ENCODE measurements around the gene ILKAP.

Gene ILKAP

DNA sequence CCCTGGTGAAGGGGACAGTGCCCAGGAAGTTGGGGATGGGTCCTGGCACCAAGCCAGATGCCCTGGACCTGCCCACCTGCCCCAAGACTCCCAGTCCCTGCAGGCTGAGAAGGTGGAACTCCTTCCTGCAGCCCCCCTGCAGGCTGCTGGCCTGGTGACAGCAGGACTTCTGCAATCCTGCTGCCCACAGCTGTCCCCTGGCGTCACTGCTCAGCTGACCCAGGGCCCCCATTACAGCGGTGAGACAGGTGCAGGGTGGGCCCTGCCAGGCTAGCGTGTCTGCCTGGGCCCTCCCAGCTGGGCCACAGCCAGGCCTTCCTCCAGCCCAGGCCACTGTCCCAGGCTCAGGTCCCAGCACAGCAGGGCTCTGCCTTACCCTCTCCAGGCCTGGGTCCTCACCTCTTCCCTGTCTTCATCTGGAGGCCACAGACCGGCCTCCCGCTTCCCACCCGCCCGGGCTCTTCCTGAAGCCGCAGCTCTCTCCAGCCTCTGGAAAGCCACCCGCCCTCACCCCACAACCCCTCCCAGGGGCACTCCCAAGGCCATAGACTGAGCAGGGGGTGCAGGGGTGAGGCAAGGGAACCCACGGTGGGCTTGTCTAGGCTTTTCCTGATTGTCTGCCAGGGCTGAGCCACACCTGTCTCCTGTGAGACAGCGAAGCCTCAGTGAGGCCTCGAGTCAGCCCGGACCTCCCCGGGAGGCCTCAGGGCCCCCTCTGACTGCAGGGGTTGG lies 53.5 kb downstream of the ILKAP start:
- DNase-seq: no peak

DNA sequence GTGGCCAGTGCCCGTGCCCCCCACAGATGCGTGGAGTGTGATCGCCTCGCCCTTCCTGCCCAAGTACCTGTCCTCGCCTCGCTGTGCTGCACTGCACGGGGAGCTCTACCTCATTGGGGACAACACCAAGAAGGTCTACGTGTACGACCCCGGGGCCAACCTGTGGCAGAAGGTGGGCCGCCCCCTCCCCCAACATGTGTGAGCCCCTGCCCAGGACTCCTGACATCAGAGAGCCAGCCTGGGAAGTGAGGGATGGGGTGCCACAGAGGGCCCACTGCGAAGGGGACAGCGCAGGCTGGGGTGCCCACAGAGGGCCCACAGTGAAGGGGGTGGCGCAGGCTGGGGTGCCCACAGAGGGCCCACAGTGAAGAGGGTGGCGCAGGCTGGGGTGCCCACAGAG lies 54.5 kb downstream of the ILKAP start:
- no peak for DNase-seq

DNA sequence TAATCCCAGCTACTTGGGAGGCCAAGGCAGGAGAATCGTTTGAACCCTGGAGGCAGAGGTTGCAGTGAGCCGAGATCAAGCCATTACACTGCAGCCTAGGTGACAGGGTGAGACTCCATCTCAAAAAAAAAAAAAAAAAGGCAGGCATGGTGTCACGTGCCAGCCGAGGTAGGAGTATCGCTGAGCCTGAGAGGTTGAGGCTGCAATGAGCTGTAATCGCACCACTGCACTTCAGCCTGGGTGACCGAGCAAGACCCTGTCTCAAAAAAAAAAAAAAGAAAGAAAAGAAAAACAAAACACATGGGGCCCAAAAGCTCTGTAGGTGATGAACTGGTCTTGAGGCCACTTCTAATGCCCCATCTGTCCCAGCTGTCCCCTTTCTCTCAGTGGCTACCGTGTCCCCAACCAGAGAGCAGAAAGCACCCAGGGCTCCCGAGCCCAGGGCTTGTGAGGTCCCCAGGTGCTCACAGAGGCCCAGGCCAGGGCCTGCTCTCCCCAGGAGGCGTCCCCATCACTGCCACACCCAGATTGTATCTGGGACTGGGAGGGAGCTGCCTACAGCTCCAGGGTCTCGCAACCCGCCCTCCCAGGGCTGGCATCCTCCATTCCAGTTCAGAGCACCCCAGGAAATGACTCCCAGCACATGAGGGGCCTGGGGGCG lies 56.5 kb downstream of the ILKAP start:
- DNase-seq: no peak

DNA sequence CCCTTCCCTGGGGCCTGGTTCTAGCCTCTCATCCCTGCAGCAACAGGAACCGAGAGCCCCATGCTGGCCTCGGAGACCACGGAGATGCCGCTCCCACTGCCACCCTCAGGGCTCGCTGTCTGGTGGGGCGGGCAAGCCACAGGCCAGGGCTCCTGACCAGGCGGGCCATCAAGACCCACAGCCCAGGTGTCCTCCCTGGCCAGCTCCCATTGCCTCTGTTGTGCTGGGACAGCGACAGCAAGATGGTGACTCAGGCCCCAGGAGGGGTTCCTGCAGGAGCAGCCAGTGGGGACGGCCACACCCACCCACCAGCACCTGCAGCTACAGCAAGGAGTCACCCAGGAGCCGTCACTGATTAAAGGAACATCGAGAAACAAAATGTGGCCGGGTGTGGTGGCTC lies 57.6 kb downstream of the ILKAP start:
- no peak for DNase-seq

DNA sequence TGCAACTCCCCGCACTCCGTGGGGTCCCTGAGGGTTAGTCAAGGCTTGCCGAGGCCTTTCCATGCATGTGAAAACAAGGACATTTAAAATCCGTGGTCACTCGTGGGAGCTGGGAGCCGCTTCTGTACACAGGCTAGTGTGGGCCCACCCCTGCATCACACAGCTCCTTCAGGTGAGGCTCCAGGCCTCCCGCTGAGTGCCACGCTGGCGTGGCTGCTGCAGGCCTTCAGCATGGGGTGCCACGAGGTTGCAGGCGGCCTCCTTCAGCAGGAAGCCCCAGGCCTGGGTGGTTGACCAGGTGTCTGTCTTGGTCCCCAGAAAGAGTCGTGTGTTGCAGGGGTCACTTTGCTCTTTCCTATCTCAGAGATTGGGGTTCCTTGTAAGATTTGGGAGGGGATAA lies 58.4 kb downstream of the ILKAP start:
- DNase-seq: no peak

DNA sequence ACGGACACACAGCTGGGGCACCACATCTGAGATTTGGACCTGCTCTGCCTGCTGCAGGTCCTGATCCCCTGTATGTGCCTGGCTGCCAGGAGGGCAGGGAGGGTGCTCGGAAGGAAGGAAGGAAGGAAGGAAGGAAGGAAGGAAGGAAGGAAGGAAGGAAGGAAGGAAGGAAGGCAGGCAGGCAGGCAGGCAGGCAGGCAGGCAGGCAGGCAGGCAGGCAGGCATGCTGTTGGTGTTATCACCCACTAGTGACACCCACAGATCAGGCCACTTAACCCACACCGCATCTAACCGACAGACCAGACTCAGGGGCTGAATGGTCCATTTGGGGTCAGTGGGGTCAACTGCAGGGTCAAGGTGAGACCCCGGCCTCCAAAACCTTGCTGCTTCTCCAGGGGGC lies 59.2 kb downstream of the ILKAP start:
- no peak for DNase-seq

DNA sequence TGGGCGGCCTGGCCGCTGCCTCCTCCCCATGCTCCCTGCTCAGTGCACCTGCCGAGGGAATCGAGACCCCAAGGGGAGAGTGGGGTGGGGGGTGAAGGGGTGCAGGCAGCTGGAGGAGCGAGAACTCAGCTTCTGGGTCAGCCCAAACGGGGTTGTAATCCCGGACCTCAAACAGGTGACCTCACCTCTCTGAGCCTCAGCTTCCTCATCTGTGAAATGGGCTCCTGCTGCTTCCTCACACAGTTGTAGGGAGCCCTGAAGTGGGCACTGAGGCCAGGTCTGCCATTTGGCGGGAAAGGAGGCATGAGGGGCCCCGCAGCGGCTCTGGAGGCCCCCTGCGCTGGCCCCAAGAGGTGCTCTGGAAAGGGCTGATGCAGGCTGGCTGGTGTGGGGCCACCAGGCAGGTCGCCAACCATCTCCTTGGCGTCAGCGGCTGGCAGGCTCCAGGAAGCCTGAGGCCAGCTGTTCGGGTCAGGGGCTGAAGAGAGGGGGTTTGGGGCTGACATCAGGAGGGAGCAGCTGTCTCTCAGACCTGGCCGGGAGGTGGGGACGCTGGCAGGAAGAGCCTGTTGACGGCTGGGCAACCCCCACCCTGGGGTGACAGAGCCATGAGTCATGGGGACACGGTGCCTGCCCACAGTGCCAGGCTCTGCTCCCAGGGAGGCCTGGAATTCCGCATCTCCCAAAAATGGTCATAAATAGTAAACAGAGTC lies 60.1 kb downstream of the ILKAP start:
- no peak for DNase-seq

DNA sequence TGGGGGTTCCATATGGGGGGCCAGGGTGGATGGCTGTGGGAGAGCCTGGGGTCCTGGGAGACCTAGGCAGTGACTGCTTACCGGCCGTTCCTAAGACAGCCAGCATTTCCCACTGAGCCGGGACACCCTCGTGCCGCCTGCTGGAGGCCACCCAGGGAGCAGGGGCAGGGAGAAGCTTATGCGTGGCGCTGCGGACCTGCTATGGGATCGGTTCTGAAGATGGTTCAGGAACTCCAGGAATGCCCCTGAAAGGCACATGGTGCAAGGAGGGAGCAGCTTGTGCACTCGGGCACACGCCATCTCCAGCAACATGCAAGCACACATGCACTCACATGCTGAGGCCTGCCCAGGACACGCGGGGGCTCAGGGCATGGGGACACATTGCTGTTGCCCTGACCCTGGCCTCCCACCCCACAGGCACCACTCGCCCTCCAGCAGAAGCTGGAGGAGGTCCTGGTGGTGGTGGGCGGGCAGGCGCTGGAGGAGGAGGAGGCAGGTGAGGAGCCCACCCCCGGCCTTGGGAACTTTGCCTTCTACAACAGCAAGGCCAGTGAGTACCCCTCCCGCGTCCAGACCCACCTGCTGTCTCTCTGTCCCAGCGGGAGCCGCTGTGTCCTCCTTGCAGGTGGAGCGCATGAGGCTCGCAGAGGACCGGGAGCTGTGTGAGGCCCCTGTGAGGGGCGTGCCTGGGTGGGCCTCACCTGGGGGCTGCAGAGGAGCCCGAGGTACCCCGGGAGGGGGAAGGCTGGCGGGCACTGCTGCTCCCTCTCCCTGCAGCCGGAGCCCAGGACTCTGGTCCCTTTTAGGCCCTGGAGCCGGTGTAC lies 60.9 kb downstream of the ILKAP start:
- no peak for DNase-seq

DNA sequence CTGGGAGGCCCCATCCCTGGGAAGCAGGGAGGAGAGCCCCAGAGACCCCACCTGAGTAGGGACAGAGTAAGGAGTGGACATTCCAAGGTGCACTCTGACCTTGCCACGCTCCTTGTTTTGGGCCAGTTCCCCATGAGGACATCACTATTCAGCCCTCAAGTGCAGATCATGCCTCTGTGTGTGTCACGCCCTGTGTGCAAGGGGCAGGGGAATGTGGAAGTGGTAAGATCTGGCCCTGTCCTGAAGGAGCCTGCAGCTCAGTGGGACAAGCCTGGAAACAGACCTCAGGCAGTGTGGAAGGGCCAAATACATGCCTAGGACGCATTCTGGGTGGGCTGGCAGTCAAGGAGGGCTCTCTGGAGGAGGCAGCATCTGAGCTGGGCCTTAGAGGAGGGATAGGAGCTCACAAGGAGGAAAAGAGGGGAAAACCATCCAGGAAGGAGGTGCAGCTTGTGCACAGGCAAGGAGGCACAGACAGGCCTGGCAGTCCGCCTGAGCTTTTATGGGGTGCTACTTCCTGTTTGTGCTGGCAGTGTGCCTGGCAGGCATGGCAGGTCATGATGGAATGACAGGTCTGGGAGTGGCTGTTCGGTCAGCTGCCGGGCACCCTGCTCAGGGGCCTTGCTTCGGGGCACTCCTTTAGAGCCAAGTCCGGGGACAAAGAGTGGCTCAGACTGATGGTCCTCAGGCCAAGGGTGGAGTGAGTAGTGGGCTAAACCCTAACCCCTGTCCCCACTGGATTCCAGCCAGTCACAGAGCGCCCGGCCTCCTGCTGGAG lies 61.8 kb downstream of the ILKAP start:
- DNase-seq: peak; percentile 26

DNA sequence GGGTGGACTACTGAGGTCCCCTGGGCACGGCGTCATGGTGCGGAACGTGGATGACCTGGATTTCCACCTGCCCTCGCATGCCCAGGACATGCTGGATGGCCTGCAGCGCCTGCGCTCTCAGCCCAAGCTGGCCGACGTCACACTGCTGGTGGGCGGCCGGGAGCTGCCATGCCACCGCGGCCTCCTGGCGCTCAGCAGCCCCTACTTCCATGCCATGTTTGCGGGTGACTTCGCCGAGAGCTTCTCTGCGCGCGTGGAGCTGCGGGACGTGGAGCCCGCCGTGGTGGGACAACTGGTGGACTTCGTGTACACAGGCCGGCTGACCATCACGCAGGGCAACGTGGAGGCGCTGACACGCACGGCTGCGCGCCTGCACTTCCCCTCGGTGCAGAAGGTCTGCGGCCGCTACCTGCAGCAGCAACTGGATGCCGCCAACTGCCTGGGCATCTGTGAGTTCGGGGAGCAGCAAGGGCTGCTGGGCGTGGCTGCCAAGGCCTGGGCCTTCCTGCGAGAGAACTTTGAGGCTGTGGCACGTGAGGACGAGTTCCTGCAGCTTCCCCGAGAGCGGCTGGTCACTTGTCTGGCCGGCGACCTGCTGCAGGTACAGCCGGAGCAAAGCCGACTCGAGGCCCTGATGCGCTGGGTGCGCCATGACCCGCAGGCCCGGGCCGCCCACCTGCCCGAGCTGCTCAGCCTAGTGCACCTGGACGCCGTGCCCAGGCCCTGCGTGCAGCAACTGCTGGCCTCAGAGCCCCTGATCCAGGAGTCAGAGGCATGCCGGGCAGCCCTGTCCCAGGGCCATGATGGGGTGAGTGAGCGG lies 62.6 kb downstream of the ILKAP start:
- no peak for DNase-seq

DNA sequence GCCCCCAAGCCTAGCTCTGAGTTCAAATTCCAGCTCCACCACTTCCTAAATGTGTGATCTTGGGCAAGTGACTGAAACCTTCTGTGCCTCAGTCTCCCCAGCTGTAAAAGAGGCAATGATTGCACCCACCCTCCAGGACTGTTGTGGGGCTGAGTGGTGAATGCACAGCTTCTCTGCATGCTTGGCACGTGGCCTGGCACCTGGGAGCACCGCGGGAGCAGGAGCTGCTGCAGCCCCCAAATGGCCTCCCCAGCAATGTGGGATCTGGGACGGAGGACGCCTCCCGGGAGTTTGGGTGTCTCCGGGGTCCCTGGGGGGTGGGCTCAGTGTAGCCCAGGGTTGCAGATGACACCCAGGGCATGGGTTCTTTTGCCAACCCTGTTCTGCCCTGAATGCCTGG lies 63.5 kb downstream of the ILKAP start:
- DNase-seq: no peak

DNA sequence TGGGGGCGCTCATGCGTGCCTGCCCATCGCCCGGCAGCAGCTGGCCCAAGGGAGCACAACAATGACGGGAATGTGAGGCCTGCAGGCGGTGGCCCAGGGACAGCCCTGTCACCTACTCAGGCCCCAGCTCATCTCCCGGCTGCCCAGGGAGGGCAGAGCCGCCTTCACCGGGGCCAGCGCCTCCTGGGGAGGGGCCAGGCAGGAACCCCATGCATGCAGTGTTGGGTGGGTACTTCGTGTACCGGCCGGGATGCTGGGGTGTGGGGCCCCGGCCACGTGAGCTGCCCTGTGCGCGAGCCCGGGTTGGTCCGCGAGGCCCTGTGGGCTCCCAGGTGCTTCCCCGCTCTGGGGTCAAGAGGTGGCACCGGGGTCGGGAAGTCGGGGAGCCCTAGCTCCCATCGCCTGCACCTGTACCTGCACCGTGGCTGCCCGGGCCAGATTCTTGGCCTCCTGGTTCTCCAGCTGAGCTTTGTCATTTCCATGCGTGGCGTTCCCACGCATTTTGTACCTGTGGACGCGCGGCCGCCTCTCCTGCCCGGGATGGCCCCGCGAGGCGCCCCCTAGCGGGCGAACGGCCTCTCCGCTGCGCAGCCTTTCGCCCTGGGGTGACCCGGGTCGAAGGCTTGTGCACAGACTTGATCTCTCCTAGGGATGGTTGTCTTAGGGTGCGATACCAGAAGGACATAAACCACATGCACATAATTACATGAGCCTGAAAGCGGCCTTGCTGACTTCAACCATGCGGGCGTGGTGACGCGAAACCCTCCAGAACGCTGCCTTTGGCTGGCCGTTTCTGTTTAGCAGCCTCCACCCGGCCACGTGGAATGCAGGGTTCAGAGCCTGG lies 64.1 kb downstream of the ILKAP start:
- peak; percentile 47 for DNase-seq

DNA sequence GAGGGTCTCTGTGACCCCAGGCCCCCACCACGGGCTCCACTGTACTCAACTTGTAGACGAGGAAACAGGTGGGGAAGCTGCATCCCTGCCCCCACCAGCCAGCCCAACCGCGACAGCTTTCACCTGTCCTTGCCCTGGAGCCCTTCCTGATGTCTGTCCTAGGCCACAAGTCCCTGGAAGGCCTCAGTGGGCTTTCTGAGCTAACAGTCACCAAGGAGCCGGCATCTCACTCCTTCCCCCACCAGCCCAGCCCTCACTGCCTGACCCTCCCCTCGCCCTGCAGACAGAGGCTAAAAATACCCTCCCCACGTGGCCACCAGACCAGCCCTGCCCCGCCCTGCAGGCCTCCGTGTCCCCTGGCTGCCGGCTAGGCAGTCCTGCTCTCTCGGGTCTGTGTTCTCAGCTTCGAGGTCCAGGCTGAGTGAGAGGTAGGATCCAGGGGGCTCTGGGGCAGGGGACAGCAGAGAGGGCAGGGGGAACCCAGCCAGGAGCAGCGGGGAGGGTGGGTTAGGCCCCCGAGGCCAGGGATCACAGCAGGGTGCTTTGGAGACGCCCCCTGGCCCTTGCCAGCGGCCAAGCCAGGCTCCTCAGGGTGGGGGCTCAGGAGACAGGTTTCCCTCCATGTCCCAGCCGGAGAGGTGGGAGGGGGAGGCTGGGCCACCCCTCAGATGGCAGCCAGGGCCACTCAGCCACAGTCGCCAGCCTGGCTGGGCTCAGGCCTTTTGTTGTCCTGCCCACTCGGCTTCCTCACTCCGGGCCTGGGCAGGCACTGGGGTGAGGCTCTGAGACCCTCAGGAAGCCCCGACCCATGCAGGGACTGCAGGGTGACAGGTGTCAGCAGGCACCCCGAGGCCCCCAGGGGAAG lies 64.9 kb downstream of the ILKAP start, which contains the start of gene KLHL30:
Gene KLHL30 (plus strand): TSS at position 338 of the 865 bp plus-strand sequence. CDS start 2,087 bp downstream, outside the sequence.
- DNase-seq: no peak

DNA sequence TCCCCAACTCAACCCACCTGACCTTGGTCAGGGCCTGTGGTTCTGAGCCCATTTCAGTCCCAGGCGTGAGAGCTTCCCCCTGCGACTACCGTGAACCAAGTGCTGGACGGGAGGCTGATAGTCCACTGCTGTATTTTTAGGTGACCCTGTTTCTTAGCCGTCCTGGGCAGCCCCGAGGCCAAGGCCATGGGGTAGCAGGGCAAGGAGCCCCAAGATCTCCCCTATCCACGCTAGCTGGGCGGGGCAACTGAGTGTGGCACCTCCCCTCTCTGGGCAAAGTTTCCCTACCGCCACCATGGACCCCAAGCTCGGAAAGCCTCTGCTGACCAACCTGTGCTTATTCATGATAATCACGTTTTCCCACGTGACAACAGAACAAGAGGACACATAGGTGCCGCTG lies 65.6 kb downstream of the ILKAP start:
- DNase-seq: no peak

DNA sequence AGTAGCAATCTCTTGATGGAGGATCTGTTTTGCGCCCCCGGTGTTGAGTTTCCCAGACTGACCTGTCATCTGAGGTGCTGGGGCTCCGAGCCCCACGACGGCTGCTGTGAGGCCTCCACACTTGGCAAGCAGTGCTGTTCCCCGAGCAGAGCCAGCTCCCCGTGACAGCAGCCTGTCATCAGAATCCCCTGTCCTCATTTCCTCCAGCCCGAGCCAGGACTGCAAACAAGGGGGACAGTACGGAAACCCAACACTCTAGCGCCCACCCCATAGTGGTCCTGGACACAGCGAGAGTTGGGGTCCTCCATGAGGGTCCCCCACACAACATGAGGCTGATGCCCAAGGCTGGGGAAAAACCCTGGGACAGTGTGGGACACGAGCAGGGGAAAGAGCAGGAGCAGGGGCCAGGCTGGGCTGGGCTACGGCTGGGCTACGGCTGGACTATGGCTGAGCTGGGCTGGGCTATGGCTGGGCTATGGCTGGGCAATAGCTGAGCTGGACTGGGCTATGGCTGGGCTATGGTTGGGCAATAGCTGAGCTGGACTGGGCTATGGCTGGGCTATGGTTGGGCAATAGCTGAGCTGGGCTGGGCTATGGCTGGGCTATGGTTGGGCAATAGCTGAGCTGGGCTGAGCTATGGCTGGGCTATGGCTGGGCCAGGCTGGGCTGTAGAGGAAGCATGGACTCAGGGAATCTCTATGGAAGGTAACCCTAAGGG lies 66.5 kb downstream of the ILKAP start:
- no peak for DNase-seq

DNA sequence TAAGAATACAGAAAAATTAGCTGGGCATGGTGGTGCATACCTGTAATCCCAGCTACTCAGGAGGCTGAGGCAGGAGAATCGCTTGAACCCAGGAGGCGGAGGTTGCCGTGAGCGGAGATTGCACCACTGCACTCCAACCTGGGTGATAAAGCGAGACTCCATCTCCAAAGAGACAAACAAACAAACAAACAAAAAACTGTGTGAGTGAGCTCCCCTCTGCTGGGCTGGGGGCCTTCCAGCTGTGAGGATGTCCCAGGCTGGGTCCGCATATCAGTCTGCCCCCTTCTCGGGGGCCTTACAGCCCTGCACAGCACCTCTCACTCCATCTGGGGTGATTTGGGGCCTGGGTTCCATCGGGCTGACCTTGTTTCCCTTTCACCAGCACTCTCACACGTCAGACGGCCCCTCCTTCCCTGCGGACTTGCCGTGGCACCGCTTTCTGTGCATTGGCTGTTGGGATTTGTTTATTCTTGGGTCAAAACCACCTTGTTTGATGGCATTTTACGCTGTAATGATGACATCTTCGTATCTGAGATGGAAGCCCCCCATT lies 67.8 kb downstream of the ILKAP start:
- DNase-seq: no peak

DNA sequence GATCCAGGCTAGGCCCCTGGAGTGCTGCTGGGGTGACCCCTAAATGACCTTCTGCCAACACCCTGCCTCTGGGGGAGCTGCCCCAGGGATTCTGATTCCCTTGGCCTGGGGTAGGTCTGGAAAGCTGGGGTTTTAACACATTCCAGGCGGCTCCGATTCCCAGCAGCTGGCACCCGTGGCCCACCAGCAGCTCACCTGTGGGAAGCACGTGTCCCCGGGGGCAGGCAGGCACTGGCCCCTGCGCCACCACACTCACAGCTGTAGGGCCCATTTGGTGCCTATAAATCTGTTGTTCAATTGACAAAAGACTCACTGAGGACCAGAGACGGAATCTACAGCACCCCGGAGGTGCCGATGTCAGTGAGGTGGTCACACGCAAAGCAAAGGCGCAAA lies 69.1 kb downstream of the ILKAP start:
- no peak for DNase-seq

Data from CD4-positive, alpha-beta T cell treated with Interleukin-17A for 4 hours (primary cell).